Activated CD4-positive, alpha-beta T cell treated with anti-CD3 and anti-CD28 coated beads, Interleukin-10, Interleukin-2, amounts not matched to agents 100 ng/mL and 50 ng/mL, durations not matched to agents 16 hours and 8 hours (primary cell): Measurements from ENCODE around the gene RGS7BP.

Experiments used
- DNase-seq: peaks from one replicate; pipeline ENCODE4 v3.0.0-alpha.2; 2020

Gene RGS7BP

GRCh38 chr5:64637144-64637543 is 131.3 kb downstream of the RGS7BP start:
- peak; percentile 26 for DNase-seq

GRCh38 chr5:64637837-64638443 is 132.1 kb downstream of the RGS7BP start:
- no peak for DNase-seq

- no peak for DNase-seq
These were observed 139.0 kb downstream of the RGS7BP start for GRCh38 chr5:64644831-64645230.

- no peak for DNase-seq
These were observed 140.4 kb downstream of the RGS7BP start for GRCh38 chr5:64646169-64646568.

GRCh38 chr5:64649512-64649911 is 143.7 kb downstream of the RGS7BP start:
- no peak for DNase-seq

- DNase-seq = no peak
These were observed 148.1 kb downstream of the RGS7BP start for GRCh38 chr5:64653766-64654560.

- DNase-seq = no peak
These were observed 148.7 kb downstream of the RGS7BP start for GRCh38 chr5:64654561-64654938.

GRCh38 chr5:64655596-64655995 is 149.8 kb downstream of the RGS7BP start:
- DNase-seq = no peak

- DNase-seq = no peak
These were observed 153.5 kb downstream of the RGS7BP start for GRCh38 chr5:64659289-64659688.
